ENCODE results near the gene PATJ. TPM values are rescaled to one million over a fixed set of nuclear protein-coding genes. Genes with fewer than 3 reads are reported as not detected.
"Not testable (repeated sequence)": the region's sequence is repeated elsewhere in the genome, so short reads cannot be mapped to it uniquely, and the experiment has no call there.

PATJ gene
- total RNA-seq, 1 experiment from 2014 or later = 6.0 TPM

- DNase-seq (ENCODE audit: low spot score); in situ Hi-C loops (cut with HindIII; ENCODE audit: low sequenced_read_pairs): not testable (repeated sequence)
These were observed 224.4 kb downstream of the PATJ start for GRCh38 chr1:61966450-61967225.

GRCh38 chr1:61967750-61968149 lies 225.5 kb downstream of the PATJ start:
- peak; percentile 38 for DNase-seq (ENCODE audit: low spot score)
- in situ Hi-C loops (cut with HindIII; ENCODE audit: low sequenced_read_pairs) = no loop called here

- in situ Hi-C loops (cut with HindIII; ENCODE audit: low sequenced_read_pairs) = no loop called here
- DNase-seq (ENCODE audit: low spot score) = no peak
These were observed 226.6 kb downstream of the PATJ start for GRCh38 chr1:61968869-61969268.

- peak; percentile 67 for DNase-seq (ENCODE audit: low spot score)
- in situ Hi-C loops (cut with HindIII; ENCODE audit: low sequenced_read_pairs) = no loop called here
These were observed 231.0 kb downstream of the PATJ start for GRCh38 chr1:61973100-61973837.

GRCh38 chr1:61975638-61976037 lies 233.4 kb downstream of the PATJ start:
- in situ Hi-C loops (cut with HindIII; ENCODE audit: low sequenced_read_pairs) = no loop called here
- DNase-seq (ENCODE audit: low spot score) = peak; percentile 24

- no peak for DNase-seq (ENCODE audit: low spot score)
- in situ Hi-C loops (cut with HindIII; ENCODE audit: low sequenced_read_pairs) = no loop called here
These were observed 234.3 kb downstream of the PATJ start for GRCh38 chr1:61976566-61976965.

- peak; percentile 36 for DNase-seq (ENCODE audit: low spot score)
- in situ Hi-C loops (cut with HindIII; ENCODE audit: low sequenced_read_pairs) = no loop called here
These were observed 236.5 kb downstream of the PATJ start for GRCh38 chr1:61978796-61979195.

GRCh38 chr1:61979729-61980128 lies 237.4 kb downstream of the PATJ start:
- peak; percentile 19 for DNase-seq (ENCODE audit: low spot score)
- in situ Hi-C loops (cut with HindIII; ENCODE audit: low sequenced_read_pairs) = no loop called here

- in situ Hi-C loops (cut with HindIII; ENCODE audit: low sequenced_read_pairs) = no loop called here
- DNase-seq (ENCODE audit: low spot score) = peak; percentile 95
These were observed 238.3 kb downstream of the PATJ start for GRCh38 chr1:61980561-61980960.

GRCh38 chr1:61981870-61982660 lies 239.8 kb downstream of the PATJ start:
- DNase-seq (ENCODE audit: low spot score) = no peak
- in situ Hi-C loops (cut with HindIII; ENCODE audit: low sequenced_read_pairs) = no loop called here

- DNase-seq (ENCODE audit: low spot score) = no peak
- in situ Hi-C loops (cut with HindIII; ENCODE audit: low sequenced_read_pairs) = no loop called here
These were observed 241.0 kb downstream of the PATJ start for GRCh38 chr1:61983236-61983635.

- in situ Hi-C loops (cut with HindIII; ENCODE audit: low sequenced_read_pairs) = no loop called here
- no peak for DNase-seq (ENCODE audit: low spot score)
These were observed 250.0 kb downstream of the PATJ start for GRCh38 chr1:61992257-61992656.

GRCh38 chr1:61993331-61993961 lies 251.2 kb downstream of the PATJ start:
- DNase-seq (ENCODE audit: low spot score) = peak; percentile 60

GRCh38 chr1:61995641-61996040 lies 253.4 kb downstream of the PATJ start:
- DNase-seq (ENCODE audit: low spot score) = no peak
- in situ Hi-C loops (cut with HindIII; ENCODE audit: low sequenced_read_pairs) = no loop called here

More at GRCh38 chr1:61993331-61993961, 251.2 kb downstream of the PATJ start:
- in situ Hi-C loops (cut with HindIII; ENCODE audit: low sequenced_read_pairs) = no loop called here

- no peak for DNase-seq (ENCODE audit: low spot score)
These were observed 254.8 kb downstream of the PATJ start for GRCh38 chr1:61997123-61997522.

GRCh38 chr1:62003777-62004176 lies 261.5 kb downstream of the PATJ start:
- in situ Hi-C loops (cut with HindIII; ENCODE audit: low sequenced_read_pairs) = no loop called here

More at GRCh38 chr1:61997123-61997522, 254.8 kb downstream of the PATJ start:
- in situ Hi-C loops (cut with HindIII; ENCODE audit: low sequenced_read_pairs) = no loop called here

GRCh38 chr1:62006690-62007089 lies 264.4 kb downstream of the PATJ start:
- in situ Hi-C loops (cut with HindIII; ENCODE audit: low sequenced_read_pairs) = no loop called here
- no peak for DNase-seq (ENCODE audit: low spot score)

More at GRCh38 chr1:62003777-62004176, 261.5 kb downstream of the PATJ start:
- DNase-seq (ENCODE audit: low spot score) = no peak

GRCh38 chr1:62011006-62011405 lies 268.7 kb downstream of the PATJ start:
- DNase-seq (ENCODE audit: low spot score) = no peak
- in situ Hi-C loops (cut with HindIII; ENCODE audit: low sequenced_read_pairs) = no loop called here

GRCh38 chr1:62012095-62012494 lies 269.8 kb downstream of the PATJ start:
- in situ Hi-C loops (cut with HindIII; ENCODE audit: low sequenced_read_pairs) = no loop called here
- DNase-seq (ENCODE audit: low spot score) = no peak

Data from G401 (cell line).